NCI-H82 treated with DMSO at 0.1 percent for 48 hours (cell line): ENCODE results near the gene ADGRV1.
"Not testable (repeated sequence)": the region's sequence is repeated elsewhere in the genome, so short reads cannot be mapped to it uniquely, and the experiment has no call there.

Experiments used
- DNase-seq: peaks from one replicate; lab custom pipeline; 2025; ENCODE audit not compliant: unreplicated experiment; lab: John Stamatoyannopoulos, UW

ADGRV1 gene

GRCh38 chr5:90802474-90803317, 244.1 kb downstream of the ADGRV1 start:
- no peak for DNase-seq

- no peak for DNase-seq
These were observed 244.8 kb downstream of the ADGRV1 start for GRCh38 chr5:90803381-90803780.

- DNase-seq: no peak
These were observed 245.3 kb downstream of the ADGRV1 start for GRCh38 chr5:90803876-90804275.

- no peak for DNase-seq
These were observed 248.9 kb downstream of the ADGRV1 start for GRCh38 chr5:90807496-90807895.

GRCh38 chr5:90809311-90810056, 250.9 kb downstream of the ADGRV1 start:
- no peak for DNase-seq

- no peak for DNase-seq
These were observed 251.6 kb downstream of the ADGRV1 start for GRCh38 chr5:90810211-90810610.

- no peak for DNase-seq
These were observed 254.8 kb downstream of the ADGRV1 start for GRCh38 chr5:90813392-90813791.

- DNase-seq: not testable (repeated sequence)
These were observed 263.5 kb downstream of the ADGRV1 start for GRCh38 chr5:90822062-90822461.

GRCh38 chr5:90824436-90824835, 265.8 kb downstream of the ADGRV1 start:
- DNase-seq: no peak

- DNase-seq: no peak
These were observed 271.5 kb downstream of the ADGRV1 start for GRCh38 chr5:90830058-90830457.

GRCh38 chr5:90833753-90834152, 275.2 kb downstream of the ADGRV1 start:
- DNase-seq: no peak

- no peak for DNase-seq
These were observed 276.1 kb downstream of the ADGRV1 start for GRCh38 chr5:90834711-90835110.

GRCh38 chr5:90843443-90843842, 284.8 kb downstream of the ADGRV1 start:
- no peak for DNase-seq

- no peak for DNase-seq
These were observed 286.3 kb downstream of the ADGRV1 start for GRCh38 chr5:90844931-90845330.

GRCh38 chr5:90845723-90846554, 287.3 kb downstream of the ADGRV1 start:
- DNase-seq: no peak

GRCh38 chr5:90847606-90848005, 289.0 kb downstream of the ADGRV1 start:
- DNase-seq: not testable (repeated sequence)

GRCh38 chr5:90849939-90850338, 291.3 kb downstream of the ADGRV1 start:
- no peak for DNase-seq

GRCh38 chr5:90852531-90852930, 293.9 kb downstream of the ADGRV1 start:
- no peak for DNase-seq

- DNase-seq: no peak
These were observed 295.2 kb downstream of the ADGRV1 start for GRCh38 chr5:90853750-90854149.

- no peak for DNase-seq
These were observed 295.6 kb downstream of the ADGRV1 start for GRCh38 chr5:90854169-90854568.

GRCh38 chr5:90855296-90856010, 296.9 kb downstream of the ADGRV1 start:
- DNase-seq: no peak
